ENCODE measurements around the gene PSMC5. TPM values are rescaled to one million over a fixed set of nuclear protein-coding genes. Genes with fewer than 3 reads are reported as not detected.

Gene PSMC5
- total and polyA plus RNA-seq, 10 of the 15 experiments (the other 5 are each of a cell fraction or from before 2014, with no cell fraction given) = 55.0 to 266 (median 148) TPM

- TF ChIP-seq MYC (IDR thresholded peaks at IDR 0.05; ENCODE audit: insufficient read depth, insufficient read length, insufficient replicate concordance, low read length, severe bottlenecking) (peak; percentile 15), ESRRA (IDR thresholded peaks at IDR 0.05; ENCODE audit: low read length) (no peak), ATF7 (IDR thresholded peaks at IDR 0.05; ENCODE audit: low read depth) (peak; percentile 58; the same call in 1 of the 2 replicates), RUNX3 (IDR thresholded peaks at IDR 0.05; ENCODE audit: low read length) (peak; percentile 89), SP1 (IDR thresholded peaks at IDR 0.05; ENCODE audit: low read depth, low read length) (no peak), RFX5 (IDR thresholded peaks at IDR 0.05; ENCODE audit: low read depth, low read length) (no peak), PAX5 (IDR thresholded peaks at IDR 0.05; ENCODE audit: borderline replicate concordance, low read depth, low read length) (no peak), KAT2A (conservative IDR thresholded peaks at IDR 0.05; ENCODE audit: control insufficient read depth, low read depth, low read length) (no peak), SRF (IDR thresholded peaks at IDR 0.05; ENCODE audit: low read depth in 2 of 2, low read length in 2 of 2) (no peak), SUPT20H (IDR thresholded peaks at IDR 0.05; ENCODE audit: borderline replicate concordance, control insufficient read depth, low read depth, low read length) (no peak), SMAD1 (IDR thresholded peaks at IDR 0.05; ENCODE audit: low read depth, partially characterized antibody) (no peak), ATF2 (IDR thresholded peaks at IDR 0.05; ENCODE audit: low read length) (no peak), ETV6 (conservative IDR thresholded peaks at IDR 0.05 in 1 of 2, IDR thresholded peaks at IDR 0.05 in 1 of 2; ENCODE audit: borderline replicate concordance in 1 of 2, low read depth in 1 of 2) (no peak), PRDM15 (CRISPR knock-in tag; IDR thresholded peaks at IDR 0.05) (no peak), CEBPZ (IDR thresholded peaks at IDR 0.05; ENCODE audit: low read depth, low read length) (no peak), NFYA (IDR thresholded peaks at IDR 0.05; ENCODE audit: borderline replicate concordance, low read depth, low read length) (no peak), ZBTB33 (IDR thresholded peaks at IDR 0.05) (no peak), MYB (IDR thresholded peaks at IDR 0.05; ENCODE audit: borderline replicate concordance, low read depth, low read length) (no peak), NFXL1 (IDR thresholded peaks at IDR 0.05; ENCODE audit: borderline replicate concordance) (no peak)
Observed at GRCh38 chr17:63827002-63827800, at the start of gene PSMC5, which contains the start of gene FTSJ3 (continued).
